CD4-positive, alpha-beta T cell treated with Interleukin-6 at 100 ng/mL for 8 hours (primary cell): Measurements from ENCODE around the gene B9D2.

Experiments
- DNase-seq: peaks from one replicate; pipeline ENCODE4 v3.0.0-alpha.2; 2020; ENCODE audit warnings: mixed read lengths, low spot score

B9D2 gene

DNA sequence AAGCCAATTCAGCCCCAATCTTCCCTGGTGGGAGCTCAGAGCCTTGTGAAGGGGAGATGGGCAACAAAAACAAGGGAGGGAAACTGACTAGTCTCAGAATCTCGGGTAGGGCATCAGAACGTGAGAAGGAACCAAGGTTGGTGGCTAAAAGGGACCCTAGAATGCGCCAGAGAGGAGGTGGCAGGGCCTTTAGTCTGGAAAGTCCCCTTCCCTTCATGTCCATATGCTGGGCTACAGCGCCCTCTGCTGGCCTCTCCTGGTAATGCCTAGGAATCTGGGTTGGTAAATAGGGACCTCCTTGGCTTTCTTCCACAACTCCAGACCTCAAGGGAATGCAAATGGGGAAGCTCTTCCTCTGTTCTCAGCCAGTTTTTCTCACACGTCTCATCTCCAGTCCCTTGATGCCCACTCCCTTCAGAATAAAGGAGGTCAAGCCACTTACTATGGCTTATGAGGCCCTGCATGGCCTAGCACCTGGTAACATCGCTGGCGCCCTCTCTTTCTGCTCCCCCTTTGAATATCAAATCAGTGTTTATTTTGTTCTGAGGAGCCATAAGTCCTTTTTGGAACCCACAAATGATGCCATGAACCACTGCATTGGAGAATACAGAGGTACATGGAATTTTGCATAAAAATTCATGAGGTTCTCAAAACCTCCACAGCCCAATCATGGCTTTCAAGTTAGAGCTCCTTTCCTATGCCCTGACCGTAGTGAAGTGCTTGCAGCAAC is 55.3 kb downstream of the B9D2 start:
- peak; percentile 89 for DNase-seq

DNA sequence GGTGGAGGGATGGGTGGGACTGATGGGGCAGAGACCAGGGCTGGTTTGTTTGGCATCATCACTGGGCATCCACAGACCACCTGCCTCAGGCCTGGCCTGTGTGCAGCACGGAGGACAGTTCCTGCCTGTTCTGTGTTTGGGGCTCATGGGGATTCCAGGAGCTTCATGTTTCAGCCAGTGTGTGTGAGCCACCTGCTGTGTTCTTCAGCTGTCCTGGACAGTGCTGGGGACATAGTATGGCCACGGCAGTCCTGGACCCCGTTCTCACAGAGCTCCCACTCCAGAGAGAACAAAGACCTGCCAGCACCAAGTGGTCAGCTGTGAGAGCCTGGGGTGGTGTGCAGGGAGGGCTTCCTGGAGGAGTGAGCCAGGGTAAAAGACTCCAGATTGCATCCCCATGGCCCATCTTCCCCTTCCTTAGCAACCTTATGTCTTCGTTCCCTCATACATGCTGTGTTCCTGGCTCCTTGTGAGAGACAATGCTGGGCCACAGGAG is 55.9 kb downstream of the B9D2 start:
- no peak for DNase-seq

DNA sequence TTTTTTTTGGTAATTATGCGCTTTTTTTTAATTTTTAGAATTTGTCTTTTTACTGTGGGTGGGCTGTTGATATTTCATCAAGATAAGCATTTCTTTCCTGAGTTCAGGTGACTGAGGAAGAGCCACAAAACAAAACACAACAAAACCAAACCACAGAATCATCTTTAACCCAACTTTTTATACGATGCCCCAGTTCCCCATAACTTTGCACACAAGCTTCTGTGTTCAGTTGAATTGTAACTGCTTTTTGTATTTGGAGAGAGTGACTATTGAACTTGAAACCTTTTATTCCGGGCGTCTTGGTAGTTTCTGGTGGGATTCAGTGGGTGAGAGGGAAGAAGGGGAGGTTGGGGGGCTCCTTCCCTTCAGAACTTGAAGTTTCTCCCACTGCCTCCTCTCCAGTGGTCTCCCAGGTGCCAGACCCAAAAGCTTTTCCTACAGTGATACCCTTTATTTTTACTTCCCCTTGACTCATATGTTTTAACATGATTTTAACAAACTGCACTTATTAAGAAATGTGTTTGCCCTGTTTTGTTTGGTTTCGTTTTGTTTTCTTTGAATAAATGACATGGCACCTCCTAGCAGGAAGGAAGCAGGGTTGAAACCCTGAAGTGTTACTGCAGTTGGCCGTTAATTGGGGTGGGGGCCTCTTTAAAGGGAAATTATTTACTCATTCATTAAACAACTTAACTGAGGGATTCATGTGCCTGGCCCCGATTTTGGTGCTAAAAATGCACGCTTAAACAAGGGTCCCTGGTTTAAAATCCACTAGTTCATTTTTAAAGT is 56.7 kb downstream of the B9D2 start:
- DNase-seq: peak; percentile 58

DNA sequence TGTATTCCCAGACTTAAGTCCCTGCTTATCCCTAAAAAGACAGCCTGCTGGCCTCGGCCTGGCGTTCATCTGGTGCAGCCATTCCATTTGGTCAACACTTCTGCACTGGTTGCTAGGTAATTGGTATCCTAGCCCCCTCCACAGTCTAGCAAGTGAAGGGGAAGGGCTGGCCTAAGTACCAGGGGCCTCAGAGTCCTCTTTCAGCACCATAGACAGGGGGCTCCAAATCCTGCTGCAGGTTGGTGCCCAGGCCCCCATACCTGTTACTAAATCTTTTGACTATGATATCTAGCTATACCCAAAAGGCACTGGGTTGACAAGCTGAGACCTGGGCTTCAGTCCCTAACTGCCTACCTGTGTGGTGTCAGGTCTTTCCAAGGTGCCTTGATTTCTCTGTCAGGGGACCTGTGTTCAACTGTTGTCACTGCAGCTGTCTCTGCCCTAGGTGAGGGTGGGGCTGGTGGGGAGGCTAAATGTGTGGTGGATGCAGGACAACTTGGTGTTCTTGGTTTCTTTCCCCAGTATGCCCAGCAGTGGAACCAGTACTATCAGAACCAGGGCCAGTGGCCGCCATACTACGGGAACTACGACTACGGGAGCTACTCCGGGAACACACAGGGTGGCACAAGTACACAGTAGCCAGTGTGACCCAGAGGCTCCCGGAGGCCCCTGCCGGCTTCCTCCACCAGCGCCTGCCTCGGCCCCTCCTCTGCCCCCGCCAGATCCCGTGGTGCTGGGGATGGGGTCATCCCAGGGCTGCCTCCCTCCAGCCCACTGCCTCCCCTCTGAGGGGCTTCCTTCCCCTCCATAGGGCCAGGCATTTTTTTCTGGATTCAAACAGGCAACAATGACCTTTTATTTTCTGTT is 57.8 kb downstream of the B9D2 start:
- no peak for DNase-seq

DNA sequence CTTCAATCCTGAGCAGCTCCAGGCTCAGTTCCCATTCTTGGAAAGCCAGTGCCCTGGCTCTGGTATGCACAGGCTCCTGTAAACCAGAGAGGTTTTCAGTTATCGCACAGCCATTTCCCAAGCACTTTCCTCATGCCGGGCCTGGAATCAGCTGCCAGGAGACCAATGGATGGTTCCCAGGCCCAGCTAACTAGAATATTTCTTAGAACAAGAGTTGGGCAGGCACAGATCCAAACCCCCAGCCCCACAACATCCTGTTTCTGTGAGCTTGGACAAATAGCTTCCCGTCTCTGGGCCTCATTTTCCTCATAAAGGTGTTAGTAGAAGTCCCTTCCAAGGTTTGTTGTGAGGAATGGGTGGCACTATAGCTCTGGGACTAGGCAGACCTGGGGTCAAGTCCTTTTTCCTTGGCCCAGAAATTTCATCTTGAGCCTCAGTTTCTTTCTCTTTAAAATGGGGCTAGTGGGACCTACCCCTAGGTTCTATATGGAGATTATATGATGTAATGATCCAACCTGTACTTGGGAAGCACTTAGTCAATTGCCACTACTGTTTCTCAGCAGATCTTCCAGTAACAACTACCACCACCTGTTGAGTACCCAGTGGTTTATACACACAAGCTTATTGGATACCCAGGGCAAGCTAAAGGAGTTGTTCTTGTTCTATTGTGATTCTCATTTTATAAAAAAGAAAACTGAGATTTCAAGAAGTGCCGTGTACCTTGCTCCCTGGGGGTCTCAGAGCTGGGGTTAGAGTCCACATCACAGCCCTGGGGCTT is 59.1 kb downstream of the B9D2 start:
- DNase-seq: no peak
